H1 (cell line): ENCODE results near the gene TM4SF18. TPM values are rescaled to one million over a fixed set of nuclear protein-coding genes. Genes with fewer than 3 reads are reported as not detected.
A peak's percentile ranks its signal among the peaks of the same experiment; 100 is the strongest.

Experiments
- CTCF ChIA-PET: fragments of 300-600 bp; sonication (Branson Sonifier 250); formaldehyde crosslinking; loops from one replicate; lab custom pipeline; 2021; ENCODE audit not compliant: partially characterized antibody; lab: Charles Lee
- POLR2A ChIA-PET: fragments of 300-600 bp; sonication (Branson Sonifier 250); formaldehyde crosslinking; loops from one replicate; lab custom pipeline; 2021; ENCODE audit warnings: inconsistent platforms; ENCODE audit not compliant: partially characterized antibody; lab: Charles Lee
- DNase-seq, 2 experiments: peaks; one replicate each; pipeline versions ENCODE4 v3.0.0 to v3.0.0-alpha.2; 2010 to 2022; ENCODE audit warnings: low spot score in 2 of 2, low read depth in 1 of 2, mixed read lengths in 1 of 2
- FAIRE-seq: peaks from 2 replicates; lab custom pipeline; 2011; peaks lifted over from hg19 to GRCh38; lab: Jason Lieb, UNC
- H2AFZ ChIP-seq: 2 replicates; pipeline ENCODE4 v1.8.1; 2012; ENCODE audit warnings: low read length, inconsistent platforms
- H2AK5ac ChIP-seq: 2 replicates; pipeline ENCODE4 v1.6.1; 2013; ENCODE audit warnings: low read depth, low read length
- H2BK120ac ChIP-seq: replicated peaks from 2 replicates; pipeline ENCODE3; 2013; ENCODE audit warnings: low read depth, low read length, inconsistent platforms
- H2BK12ac ChIP-seq: 2 replicates; pipeline ENCODE4 v1.6.1; 2013; ENCODE audit warnings: low read depth, low read length
- H2BK15ac ChIP-seq: 2 replicates; pipeline ENCODE4 v1.6.1; 2013; ENCODE audit warnings: low read length
- H2BK20ac ChIP-seq: 2 replicates; pipeline ENCODE4 v1.6.1; 2013; ENCODE audit warnings: low read length
- H2BK5ac ChIP-seq: 2 replicates; pipeline ENCODE4 v1.6.1; 2013; ENCODE audit warnings: low read depth, low read length
- H3K14ac ChIP-seq: 2 replicates; pipeline ENCODE4 v1.6.1; 2013; ENCODE audit warnings: inconsistent platforms; ENCODE audit not compliant: insufficient read length
- H3K18ac ChIP-seq: 2 replicates; pipeline ENCODE4 v1.6.1; 2013; ENCODE audit warnings: low read length; ENCODE audit errors: extremely low read depth
- H3K23ac ChIP-seq: 2 replicates; pipeline ENCODE4 v1.6.1; 2013; ENCODE audit warnings: inconsistent platforms; ENCODE audit not compliant: insufficient read length
- H3K23me2 ChIP-seq: 2 replicates; pipeline ENCODE4 v1.6.1; 2013; ENCODE audit warnings: low read depth, low read length
- H3K27ac ChIP-seq: 2 replicates; pipeline ENCODE4 v1.6.1; 2011; ENCODE audit warnings: low read depth, low read length, inconsistent platforms
- H3K27me3 ChIP-seq, 4 experiments: replicated peaks in 1 of 4; 1 replicate in 1 of 4; 2 replicates in 3 of 4; pipeline versions ENCODE4 v1.6.1 to v1.8.1; 2011 to 2013; ENCODE audit warnings: low read length in 3 of 4, mild to moderate bottlenecking in 3 of 4, inconsistent platforms in 2 of 4, mixed read lengths in 2 of 4, moderate library complexity in 1 of 4; ENCODE audit not compliant: control insufficient read depth in 3 of 4, insufficient read depth in 3 of 4; ENCODE audit errors: extremely low read depth in 1 of 4
- H3K36me3 ChIP-seq, 4 experiments: 2 replicates each; pipeline versions ENCODE4 v1.6.1 to v1.8.1; 2011 to 2013; ENCODE audit warnings: mild to moderate bottlenecking in 4 of 4, low read length in 3 of 4, moderate library complexity in 2 of 4, control low read depth in 1 of 4, inconsistent platforms in 1 of 4; ENCODE audit not compliant: insufficient read depth in 4 of 4, control insufficient read depth in 2 of 4
- H3K4ac ChIP-seq: replicated peaks from 2 replicates; pipeline ENCODE3; 2013; ENCODE audit warnings: low read length, low read depth, mixed read lengths, inconsistent platforms; ENCODE audit not compliant: insufficient read length
- H3K4me1 ChIP-seq, 4 experiments: replicated peaks in 1 of 4; 1 replicate in 1 of 4; 2 replicates in 3 of 4; pipeline versions ENCODE4 v1.6.1 to v1.8.1; 2011 to 2013; ENCODE audit warnings: low read length in 3 of 4, inconsistent platforms in 2 of 4, mixed read lengths in 1 of 4; ENCODE audit not compliant: insufficient read depth in 4 of 4, control insufficient read depth in 3 of 4
- H3K4me2 ChIP-seq, 2 experiments: 2 replicates each; pipeline versions ENCODE4 v1.6.1 to v1.8.1; 2011 to 2013; ENCODE audit warnings: low read depth in 2 of 2, low read length in 2 of 2, control low read depth in 1 of 2, inconsistent platforms in 1 of 2, mild to moderate bottlenecking in 1 of 2; ENCODE audit not compliant: insufficient read depth in 1 of 2
- H3K4me3 ChIP-seq, 4 experiments: fragments of 200-600, 300-600 bp in 1 of 4; sonication (generic), shearing (Covaris generic), sonication (Bioruptor Twin) in 1 of 4; 2 replicates each; pipeline versions ENCODE4 v1.5.1 to v1.8.1; 2011 to 2016; ENCODE audit warnings: low read length in 4 of 4, low read depth in 3 of 4, control low read depth in 2 of 4, inconsistent platforms in 2 of 4, mild to moderate bottlenecking in 2 of 4, mixed read lengths in 1 of 4, moderate library complexity in 1 of 4; ENCODE audit not compliant: insufficient read depth in 2 of 4; ENCODE audit errors: extremely low read depth in 1 of 4
- H3K56ac ChIP-seq: replicated peaks from 2 replicates; pipeline ENCODE3; 2013; ENCODE audit warnings: low read depth, mild to moderate bottlenecking, mixed read lengths, low read length, inconsistent platforms; ENCODE audit not compliant: insufficient read length
- H3K79me1 ChIP-seq: 2 replicates; pipeline ENCODE4 v1.6.1; 2013; ENCODE audit warnings: low read depth, low read length, control low read depth
- H3K79me2 ChIP-seq, 2 experiments: 2 replicates each; pipeline versions ENCODE4 v1.6.1 to v1.8.1; 2012 to 2013; ENCODE audit warnings: low read length in 2 of 2, mild to moderate bottlenecking in 2 of 2, inconsistent platforms in 1 of 2; ENCODE audit not compliant: insufficient read depth in 2 of 2, control insufficient read depth in 1 of 2
- H3K9ac ChIP-seq, 4 experiments: replicated peaks in 1 of 4; 1 replicate in 1 of 4; 2 replicates in 3 of 4; pipeline versions ENCODE4 v1.6.1 to v1.8.1; 2011 to 2013; ENCODE audit warnings: low read depth in 3 of 4, low read length in 3 of 4, control low read depth in 2 of 4, mild to moderate bottlenecking in 2 of 4, moderate library complexity in 2 of 4, inconsistent platforms in 1 of 4; ENCODE audit errors: extremely low read depth in 1 of 4
- H3K9me3 ChIP-seq, 2 experiments: 2 replicates each; pipeline versions ENCODE4 v1.6.1 to v1.8.1; 2012 to 2013; ENCODE audit warnings: mild to moderate bottlenecking in 2 of 2, moderate library complexity in 2 of 2, control low read depth in 1 of 2, inconsistent platforms in 1 of 2, low read depth in 1 of 2, low read length in 1 of 2, mixed read lengths in 1 of 2; ENCODE audit not compliant: insufficient read depth in 2 of 2
- H4K20me1 ChIP-seq, 2 experiments: replicated peaks in 1 of 2; 2 replicates each; pipeline versions ENCODE3 to v1.8.1; 2011 to 2013; ENCODE audit warnings: inconsistent platforms in 2 of 2, low read length in 2 of 2, mild to moderate bottlenecking in 1 of 2; ENCODE audit not compliant: insufficient read depth in 2 of 2, control insufficient read depth in 1 of 2
- H4K5ac ChIP-seq: 2 replicates; pipeline ENCODE4 v1.6.1; 2013; ENCODE audit warnings: low read length, low read depth, mixed read lengths, inconsistent platforms; ENCODE audit not compliant: insufficient read length
- H4K8ac ChIP-seq: 2 replicates; pipeline ENCODE4 v1.8.0; 2013; ENCODE audit warnings: mild to moderate bottlenecking, moderate library complexity, low read length, inconsistent platforms; ENCODE audit not compliant: insufficient read depth; ENCODE audit errors: extremely low read depth
- H4K91ac ChIP-seq: replicated peaks from 2 replicates; pipeline ENCODE3; 2013; ENCODE audit warnings: low read length, mixed read lengths, inconsistent platforms; ENCODE audit not compliant: insufficient read length
- ATF3 ChIP-seq: IDR thresholded peaks from 2 replicates; pipeline ENCODE4 v1.6.1; 2011; ENCODE audit warnings: low read depth, mild to moderate bottlenecking, low read length; ENCODE audit not compliant: insufficient read depth
- EP300 ChIP-seq, 2 experiments: IDR thresholded peaks; 1 replicate in 1 of 2; 2 replicates in 1 of 2; pipeline ENCODE4 v1.6.1; 2011 to 2012; ENCODE audit warnings: low read depth in 2 of 2, low read length in 2 of 2, mild to moderate bottlenecking in 2 of 2, borderline replicate concordance in 1 of 2, inconsistent platforms in 1 of 2, moderate library complexity in 1 of 2
- HDAC6 ChIP-seq: IDR thresholded peaks from one replicate; pipeline ENCODE4 v1.7.1; 2012; ENCODE audit warnings: low read depth, mild to moderate bottlenecking, inconsistent platforms, low read length, moderate library complexity
- RBBP5 ChIP-seq: IDR thresholded peaks from 2 replicates; pipeline ENCODE4 v1.7.1; 2012; ENCODE audit warnings: low read depth, mild to moderate bottlenecking, inconsistent platforms, low read length, moderate library complexity, borderline replicate concordance
- SIRT6 ChIP-seq: IDR thresholded peaks from one replicate; pipeline ENCODE4 v1.7.1; 2012; ENCODE audit warnings: low read length, inconsistent platforms
- SP4 ChIP-seq: IDR thresholded peaks from 2 replicates; pipeline ENCODE4 v1.6.1; 2012; ENCODE audit warnings: low read length, inconsistent platforms
- USF2 ChIP-seq: IDR thresholded peaks from 2 replicates; pipeline ENCODE4 v1.6.1; 2011; ENCODE audit warnings: low read length, improper control_type of control experiment
- WGBS, 2 experiments: shearing (Covaris generic) in 1 of 2; methylation state at CpG; one replicate each; pipeline versions ENCODE4 v1.1.6 to v1.1.7; 2013 to 2015; ENCODE audit warnings: low lambda C conversion rate in 2 of 2, mixed read lengths in 2 of 2, inconsistent platforms in 1 of 2, low coverage in 1 of 2, missing lambda C conversion rate in 1 of 2; ENCODE audit not compliant: insufficient replicate concordance in 2 of 2, insufficient coverage in 1 of 2, insufficient read length in 1 of 2; ENCODE audit errors: extremely low coverage in 1 of 2, missing lambda C conversion rate in 1 of 2; 5-methylcytosine and 5-hydroxymethylcytosine counted together
- long read RNA-seq, 2 experiments: library from RNA in 1 of 2; library from capped mRNA in 1 of 2; stranded (forward); transcript quantifications; one replicate each; pipeline ENCODE4 v2.0.0, GENCODE V29; 2021; ENCODE audit warnings: inconsistent platforms in 1 of 2
- polyA minus RNA-seq, 3 experiments: library from RNA; depleted of rRNA, polyadenylated mRNA; stranded (reverse); fragments of >200 nt; gene quantifications; 1 replicate in 2 of 3; 2 replicates in 1 of 3; pipeline ENCODE4 v1.2.3, GENCODE V29; 2011
- polyA plus RNA-seq, 7 experiments: library from polyadenylated mRNA; depleted of rRNA in 3 of 7; stranded (reverse) in 5 of 7; unstranded in 2 of 7; fragments of >200 nt in 5 of 7; fragments of 200-250 nt in 2 of 7; gene quantifications; 1 replicate in 5 of 7; 2 replicates in 1 of 7; 4 replicates in 1 of 7; pipeline versions ENCODE4 v1.2.1 to v1.2.3, GENCODE V29; 2011 to 2013; ENCODE audit warnings: missing spikeins in 2 of 7, mixed read lengths in 2 of 7
- total RNA-seq: library from RNA; stranded (reverse); fragmentation: NEBNext Ultra II Directional; extraction: Animal tissue kit (Norgen Biotek cat#: 25700); gene quantifications from 2 replicates; pipeline ENCODE4 v1.2.1, GENCODE V29; 2021

The TM4SF18 gene
- total RNA-seq, result 2.9 and 3.3 TPM in 2 replicates
- polyA plus RNA-seq (2011; rRNA removed), result 4.5 and 13.6 TPM in 2 replicates
- 5.3 TPM for polyA plus RNA-seq (2011; cell fraction: cytosol; rRNA removed)
- polyA plus RNA-seq (2011; cell fraction: nucleus; rRNA removed), result 2.4 TPM
- polyA plus RNA-seq (2012, experiment 1 of 2), result 7.0 to 14.7 TPM (median 8.8 TPM) in 4 replicates
- polyA plus RNA-seq (2012, experiment 2 of 2), result 2.8 TPM
- polyA plus RNA-seq (2013, experiment 1 of 2), result 13.5 TPM
- polyA plus RNA-seq (2013, experiment 2 of 2), result 15.9 TPM
- 5.3 and 17.2 TPM in 2 replicates for polyA minus RNA-seq (2011; rRNA and poly(A)+ RNA removed)
- not detected for polyA minus RNA-seq (2011; cell fraction: cytosol; rRNA and poly(A)+ RNA removed)
- polyA minus RNA-seq (2011; cell fraction: nucleus; rRNA and poly(A)+ RNA removed), result 5.9 TPM
- long read RNA-seq, experiment 1, transcript TM4SF18-203 (5 exons, 907 nt), result major isoform, 6 of 10 reads
- long read RNA-seq, experiment 1, partial matches to known transcripts, result 0 of 10 reads
- long read RNA-seq, experiment 1, other reads (novel, unspliced or antisense), result 2 of 10 reads
- long read RNA-seq, experiment 2, transcript TM4SF18-203 (5 exons, 907 nt), result major isoform, 7 of 9 reads
- long read RNA-seq, experiment 2, partial matches to known transcripts, result 0 of 9 reads
- long read RNA-seq, experiment 2, other reads (novel, unspliced or antisense), result 1 of 9 reads

- POLR2A ChIA-PET, result interaction anchor here (0.9 kb wide), 1 partner anchor 11 kb away, joined by 5 read pairs; no protein-coding TSS in a partner anchor
- H2BK20ac ChIP-seq, result no peak within 1 kb of the TSS
- peaks cover 0 to 9% (median 3%) of the 10 kb centered on the region in 4 experiments; a peak in 4 of 7 replicates for H3K4me1 ChIP-seq
- H3K36me3 ChIP-seq, result no peaks in the 10 kb centered on the region
- H3K27ac ChIP-seq, result no peak within 1 kb of the TSS; the same call in 1 of the 2 replicates
- no peak within 1 kb of the TSS for H2BK12ac ChIP-seq
- no peak for FAIRE-seq
- no peak within 1 kb of the TSS for H3K23ac ChIP-seq
- no peaks in the 10 kb centered on the region for H3K79me2 ChIP-seq
- no peaks in the 10 kb centered on the region for H3K27me3 ChIP-seq
- H3K4me3 ChIP-seq, result peak within 1 kb of the TSS in 1 of 4 experiments; percentile 48; a peak in 2 of 8 replicates
- H3K79me1 ChIP-seq, result no peaks in the 10 kb centered on the region
- H2AK5ac ChIP-seq, result no peak within 1 kb of the TSS
- no peak within 1 kb of the TSS for H2BK15ac ChIP-seq
- no peak within 1 kb of the TSS for H4K8ac ChIP-seq
- H3K18ac ChIP-seq, result no peak within 1 kb of the TSS
- H4K5ac ChIP-seq, result peak within 1 kb of the TSS; percentile 6
- peak within 1 kb of the TSS; percentile 48 to 61 for H3K4me2 ChIP-seq
- H2AFZ ChIP-seq, result peak within 1 kb of the TSS; percentile 91
- H3K4ac ChIP-seq, result no peak within 1 kb of the TSS
- no peaks in the 10 kb centered on the region for H4K20me1 ChIP-seq
- H4K91ac ChIP-seq, result peak within 1 kb of the TSS; percentile 18
- no peak within 1 kb of the TSS for H3K56ac ChIP-seq
- H3K9ac ChIP-seq, result no peak within 1 kb of the TSS; a peak in 1 of 7 replicates
- 32% methylated on average over 11 of the region's 11 CpGs; no CpG with 5 or more reads in 1 of the 2 experiments for WGBS, 2 experiments
- no peak within 1 kb of the TSS for H2BK5ac ChIP-seq
- CTCF ChIA-PET, result interaction anchor here (0.5 to 3.9 kb wide), 20 partner anchors 8 to 380 kb away, joined by 3 to 19 read pairs (median 4); no protein-coding TSS in a partner anchor
- no peak for TF ChIP-seq RBBP5
- TF ChIP-seq USF2, result no peak
- no peak for TF ChIP-seq EP300 (IDR thresholded peaks at IDR 0.05; ENCODE audit: borderline replicate concordance in 1 of 2, low read depth in 2 of 2, low read length in 2 of 2)
- no peak for TF ChIP-seq ATF3
- no peak for TF ChIP-seq SP4
- TF ChIP-seq HDAC6, result no peak
- no peak for TF ChIP-seq SIRT6
- H3K23me2 ChIP-seq, result no peaks in the 10 kb centered on the region
- no peak within 1 kb of the TSS for H3K14ac ChIP-seq
- no peak for DNase-seq
- no peaks in the 10 kb centered on the region for H3K9me3 ChIP-seq
- H2BK120ac ChIP-seq, result peak within 1 kb of the TSS; percentile 45
Measured at GRCh38 chr3:149333176-149333859, at the start of gene TM4SF18. TSS of gene TM4SF18 (minus strand) at chr3:149333636. CDS start at chr3:149333382, 254 bp downstream.
